AG04450 (cell line): ENCODE measurements around the gene TFR2. TPM values are rescaled to one million over a fixed set of nuclear protein-coding genes. Genes with fewer than 3 reads are reported as not detected.

Source experiments
- CTCF ChIA-PET: fragments of 300-600, 350-600 bp; formaldehyde crosslinking; extraction: SDS; loops from one replicate; lab custom pipeline; 2022; ENCODE audit warnings: antibody characterized with exemption, inconsistent platforms; lab: Charles Lee
- POLR2A ChIA-PET: fragments of 350-600 bp; formaldehyde crosslinking; extraction: SDS; loops from one replicate; lab custom pipeline; 2021; ENCODE audit warnings: antibody characterized with exemption, inconsistent platforms; lab: Yijun Ruan, JAX
- DNase-seq: peaks from one replicate; pipeline ENCODE4 v3.0.0-alpha.2; 2011; ENCODE audit warnings: low read depth, low spot score
- H3K27ac ChIP-seq: one replicate; pipeline ENCODE4 v1.5.1; 2012; ENCODE audit warnings: low read depth, low read length, control low read depth
- H3K27me3 ChIP-seq: one replicate; pipeline ENCODE4 v1.6.0; 2012; ENCODE audit warnings: low read length; ENCODE audit not compliant: control insufficient read depth, insufficient read depth
- H3K4me3 ChIP-seq: 2 replicates; pipeline ENCODE4 v1.5.1; 2011; ENCODE audit warnings: mild to moderate bottlenecking, low read depth, low read length, control low read depth
- H3K9me3 ChIP-seq: 2 replicates; pipeline ENCODE4 v1.5.1; 2012; ENCODE audit warnings: low read length; ENCODE audit not compliant: control insufficient read depth, insufficient read depth
- polyA plus RNA-seq: library from polyadenylated mRNA; depleted of rRNA; stranded (reverse); fragments of >200 nt; gene quantifications from 2 replicates; pipeline ENCODE4 v1.2.3, GENCODE V29; 2011
- TF ChIP-seq, protein P1 (sequence below): IDR thresholded peaks from 2 replicates; pipeline ENCODE4 v1.5.1; 2011; ENCODE audit warnings: low read depth, low read length, control low read depth, inconsistent platforms

The TFR2 gene
- polyA plus RNA-seq, 1 experiment = 0.05 TPM

DNA sequence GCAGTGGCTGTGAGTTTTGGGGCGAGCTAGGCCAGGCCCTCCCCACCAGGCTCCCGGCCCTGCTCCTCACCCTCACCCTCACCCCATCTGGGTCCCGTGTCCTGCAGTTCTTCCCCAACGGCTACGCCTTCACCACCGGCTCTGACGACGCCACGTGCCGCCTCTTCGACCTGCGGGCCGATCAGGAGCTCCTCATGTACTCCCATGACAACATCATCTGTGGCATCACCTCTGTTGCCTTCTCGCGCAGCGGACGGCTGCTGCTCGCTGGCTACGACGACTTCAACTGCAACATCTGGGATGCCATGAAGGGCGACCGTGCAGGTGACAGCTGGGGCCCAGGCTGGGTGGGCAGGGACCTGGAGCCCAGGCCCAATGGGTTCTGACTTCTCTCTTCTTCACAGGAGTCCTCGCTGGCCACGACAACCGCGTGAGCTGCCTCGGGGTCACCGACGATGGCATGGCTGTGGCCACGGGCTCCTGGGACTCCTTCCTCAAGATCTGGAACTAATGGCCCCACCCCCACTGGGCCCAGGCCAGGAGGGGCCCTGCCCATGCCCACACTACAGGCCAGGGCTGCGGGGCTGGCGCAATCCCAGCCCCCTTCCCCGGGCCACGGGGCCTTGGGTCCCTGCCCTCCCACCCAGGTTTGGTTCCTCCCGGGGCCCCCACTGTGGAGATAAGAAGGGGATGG, 37.1 kb upstream of the TFR2 start:
- no peak overlapping the region for H3K4me3 ChIP-seq
- H3K27me3 ChIP-seq = no peaks in the 10 kb centered on the region
- TF ChIP-seq, protein P1, sequence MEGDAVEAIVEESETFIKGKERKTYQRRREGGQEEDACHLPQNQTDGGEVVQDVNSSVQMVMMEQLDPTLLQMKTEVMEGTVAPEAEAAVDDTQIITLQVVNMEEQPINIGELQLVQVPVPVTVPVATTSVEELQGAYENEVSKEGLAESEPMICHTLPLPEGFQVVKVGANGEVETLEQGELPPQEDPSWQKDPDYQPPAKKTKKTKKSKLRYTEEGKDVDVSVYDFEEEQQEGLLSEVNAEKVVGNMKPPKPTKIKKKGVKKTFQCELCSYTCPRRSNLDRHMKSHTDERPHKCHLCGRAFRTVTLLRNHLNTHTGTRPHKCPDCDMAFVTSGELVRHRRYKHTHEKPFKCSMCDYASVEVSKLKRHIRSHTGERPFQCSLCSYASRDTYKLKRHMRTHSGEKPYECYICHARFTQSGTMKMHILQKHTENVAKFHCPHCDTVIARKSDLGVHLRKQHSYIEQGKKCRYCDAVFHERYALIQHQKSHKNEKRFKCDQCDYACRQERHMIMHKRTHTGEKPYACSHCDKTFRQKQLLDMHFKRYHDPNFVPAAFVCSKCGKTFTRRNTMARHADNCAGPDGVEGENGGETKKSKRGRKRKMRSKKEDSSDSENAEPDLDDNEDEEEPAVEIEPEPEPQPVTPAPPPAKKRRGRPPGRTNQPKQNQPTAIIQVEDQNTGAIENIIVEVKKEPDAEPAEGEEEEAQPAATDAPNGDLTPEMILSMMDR = no peak
- no peak for DNase-seq
- CTCF ChIA-PET = interaction anchor here (3.7 kb wide), 1 partner anchor 13 kb away, joined by 34 read pairs; no protein-coding TSS in a partner anchor
- H3K9me3 ChIP-seq = no peaks in the 10 kb centered on the region; the same call in 1 of the 2 replicates
- POLR2A ChIA-PET = interaction anchor here (0.7 kb wide), 1 partner anchor 92 kb away, joined by 3 read pairs; the partner anchor contains the start of gene FBXO24
- H3K27ac ChIP-seq = no peak overlapping the region

DNA sequence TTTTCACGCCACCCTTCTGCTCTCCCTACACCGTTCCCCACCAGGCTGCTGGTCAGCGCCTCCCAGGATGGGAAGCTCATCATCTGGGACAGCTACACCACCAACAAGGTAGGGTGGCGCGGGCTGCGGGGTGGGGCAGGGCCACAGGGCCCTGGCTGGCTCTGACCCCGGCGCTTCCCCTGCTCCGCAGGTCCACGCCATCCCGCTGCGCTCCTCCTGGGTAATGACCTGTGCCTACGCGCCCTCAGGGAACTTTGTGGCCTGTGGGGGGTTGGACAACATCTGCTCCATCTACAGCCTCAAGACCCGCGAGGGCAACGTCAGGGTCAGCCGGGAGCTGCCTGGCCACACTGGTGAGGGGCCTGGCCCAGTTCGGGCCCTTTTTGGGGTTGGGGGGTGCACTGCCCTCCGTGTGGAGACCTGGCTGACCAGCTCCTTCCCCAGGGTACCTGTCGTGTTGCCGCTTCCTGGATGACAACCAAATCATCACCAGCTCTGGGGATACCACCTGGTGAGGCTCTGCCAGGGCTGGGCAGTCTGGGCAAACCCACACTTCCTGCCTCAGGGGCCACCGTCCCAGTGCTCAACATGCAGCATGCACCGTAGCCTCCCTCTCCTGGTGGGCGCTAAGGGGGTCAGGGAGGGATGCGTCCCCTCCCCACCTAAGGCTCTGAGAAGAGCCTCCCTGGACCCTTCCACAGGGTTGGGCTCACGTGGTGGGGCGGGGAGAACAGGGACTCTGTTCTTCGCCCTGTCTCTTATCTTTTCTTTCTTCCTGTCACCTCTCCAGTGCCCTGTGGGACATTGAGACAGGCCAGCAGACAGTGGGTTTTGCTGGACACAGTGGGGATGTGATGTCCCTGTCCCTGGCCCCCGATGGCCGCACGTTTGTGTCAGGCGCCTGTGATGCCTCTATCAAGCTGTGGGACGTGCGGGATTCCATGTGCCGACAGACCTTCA, 36.2 kb upstream of the TFR2 start:
- Histone ChIP-seq H3K9me3 (no peaks in the 10 kb centered on the region; the same call in 1 of the 2 replicates), H3K27me3 (no peaks in the 10 kb centered on the region), H3K4me3 (no peak overlapping the region), H3K27ac (no peak overlapping the region)
- POLR2A ChIA-PET = interaction anchor here (0.7 to 1.0 kb wide), 2 partner anchors 12 to 91 kb away, joined by 3 to 4 read pairs; partner anchors contain the start of gene FBXO24
- DNase-seq = no peak
- TF ChIP-seq, protein P1 = no peak
- CTCF ChIA-PET = interaction anchor here (0.7 to 3.7 kb wide), 4 partner anchors 12 to 117 kb away, joined by 3 to 34 read pairs (median 3); partner anchors contain the start of genes FBXO24 and LRCH4

DNA sequence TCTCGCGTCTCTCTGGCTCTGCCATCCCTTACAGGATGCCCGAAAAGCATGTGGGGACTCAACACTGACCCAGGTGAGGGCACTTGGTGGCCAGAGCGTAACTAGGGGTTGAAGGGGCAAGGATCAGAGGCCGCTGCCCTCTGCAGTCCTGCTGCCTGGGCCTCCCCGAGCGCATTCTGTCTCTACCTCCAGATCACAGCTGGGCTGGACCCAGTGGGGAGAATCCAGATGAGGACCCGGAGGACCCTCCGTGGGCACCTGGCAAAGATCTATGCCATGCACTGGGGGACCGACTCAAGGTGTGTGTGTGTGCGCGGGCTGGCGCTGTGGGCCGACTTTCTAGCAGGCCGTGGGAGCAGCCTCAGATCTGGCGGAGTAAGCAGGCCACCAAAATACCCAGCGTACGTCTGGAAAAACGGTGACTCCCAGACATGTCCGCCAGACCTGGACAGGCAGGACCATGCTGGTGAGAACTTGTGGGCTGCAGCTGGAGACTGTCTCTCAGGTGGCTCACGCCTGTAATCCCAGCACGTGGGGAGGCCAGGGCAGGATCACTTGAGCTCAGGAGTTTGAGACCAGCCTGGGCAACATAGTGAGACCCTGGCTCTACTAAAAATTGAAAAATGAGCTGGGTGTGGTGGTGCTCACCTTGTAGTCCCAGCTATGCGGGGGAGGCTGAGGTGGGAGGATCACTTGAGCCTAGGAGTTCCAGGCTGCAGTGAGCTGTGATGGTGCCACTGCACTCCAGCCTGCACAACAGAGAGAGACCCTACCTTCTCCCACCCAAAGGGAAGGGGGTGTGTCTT, 35.4 kb upstream of the TFR2 start:
- Histone ChIP-seq H3K27me3 (no peaks in the 10 kb centered on the region), H3K27ac (peak overlapping the region; percentile 11), H3K9me3 (no peaks in the 10 kb centered on the region; the same call in 1 of the 2 replicates), H3K4me3 (peak overlapping the region; percentile 90)
- DNase-seq = no peak
- TF ChIP-seq, protein P1 = no peak
- CTCF ChIA-PET = interaction anchor here (0.7 to 3.7 kb wide), 4 partner anchors 12 to 116 kb away, joined by 3 to 34 read pairs (median 3); partner anchors contain the start of genes FBXO24 and LRCH4
- POLR2A ChIA-PET = interaction anchor here (1.0 kb wide), 1 partner anchor 13 kb away, joined by 4 read pairs; no protein-coding TSS in a partner anchor

DNA sequence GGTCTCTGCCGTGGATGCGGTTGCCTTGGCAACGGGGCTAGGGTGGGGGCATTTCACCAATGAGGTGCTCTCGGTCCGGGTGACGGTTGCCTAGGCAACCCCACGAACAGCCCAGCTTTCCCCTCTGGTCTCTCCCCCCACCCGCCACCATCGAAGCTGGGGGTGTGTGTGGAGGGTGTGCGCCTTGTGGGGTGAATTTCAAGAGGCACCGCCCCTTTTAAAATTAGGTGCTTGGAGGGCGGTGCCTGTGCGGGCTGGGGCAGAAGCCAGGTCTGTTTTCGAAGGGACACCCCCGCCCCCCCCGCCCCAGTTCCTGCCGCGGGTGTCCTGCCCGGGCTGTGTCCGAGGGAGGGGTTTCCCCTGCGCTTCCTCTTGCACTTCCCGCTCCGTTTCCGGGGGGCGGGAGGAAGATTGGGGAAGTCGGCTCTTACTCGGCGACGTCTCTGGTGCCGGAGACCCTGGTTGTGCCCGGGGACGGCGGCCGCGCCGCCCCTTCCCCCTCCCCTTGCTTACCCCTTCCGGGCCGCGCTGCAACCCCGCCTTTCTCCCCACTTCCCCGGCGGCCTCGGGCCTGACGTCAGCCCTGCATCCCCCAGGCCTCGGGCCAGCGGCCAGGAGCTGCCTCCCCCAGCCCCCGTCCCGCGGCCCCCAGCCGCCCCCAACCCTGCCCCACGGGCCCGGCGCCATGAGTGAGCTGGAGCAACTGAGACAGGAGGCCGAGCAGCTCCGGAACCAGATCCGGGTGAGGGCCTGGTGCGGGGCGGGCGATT, 34.4 kb upstream of the TFR2 start:
- no peaks in the 10 kb centered on the region; the same call in 1 of the 2 replicates for H3K9me3 ChIP-seq
- no peaks in the 10 kb centered on the region for H3K27me3 ChIP-seq
- CTCF ChIA-PET = interaction anchor here (3.7 kb wide), 1 partner anchor 16 kb away, joined by 34 read pairs; no protein-coding TSS in a partner anchor
- peak overlapping the region; percentile 90 for H3K4me3 ChIP-seq
- TF ChIP-seq, protein P1 = no peak
- H3K27ac ChIP-seq = peak overlapping the region; percentile 21
- peak; percentile 18 for DNase-seq
- POLR2A ChIA-PET = interaction anchor here (0.6 kb wide), 1 partner anchor 89 kb away, joined by 3 read pairs; the partner anchor contains the start of gene FBXO24
